H9 (cell line): ENCODE results near the gene DHRS4L2. TPM values are rescaled to one million over a fixed set of nuclear protein-coding genes. Genes with fewer than 3 reads are reported as not detected.
A peak's percentile ranks its signal among the peaks of the same experiment; 100 is the strongest.

Experiments
- DNase-seq: peaks from one replicate; pipeline ENCODE4 v3.0.0-alpha.2; 2017
- H2AFZ ChIP-seq: one replicate; pipeline ENCODE4 v1.6.1; 2013; ENCODE audit warnings: mild to moderate bottlenecking, low read length, control low read depth, moderate library complexity
- H2AK5ac ChIP-seq: 2 replicates; pipeline ENCODE4 v1.6.1; 2013; ENCODE audit warnings: low read length, control low read depth, mixed read lengths; ENCODE audit not compliant: insufficient read length
- H2BK120ac ChIP-seq: one replicate; pipeline ENCODE4 v1.6.1; 2013; ENCODE audit warnings: low read depth, mild to moderate bottlenecking, low read length, control low read depth, inconsistent platforms; ENCODE audit not compliant: poor library complexity, severe bottlenecking
- H2BK12ac ChIP-seq: 2 replicates; pipeline ENCODE4 v1.6.1; 2013; ENCODE audit warnings: low read length, control low read depth, mixed read lengths, low read depth; ENCODE audit not compliant: insufficient read length
- H2BK15ac ChIP-seq: 2 replicates; pipeline ENCODE4 v1.6.1; 2013; ENCODE audit warnings: low read depth, low read length, control low read depth
- H2BK20ac ChIP-seq: one replicate; pipeline ENCODE4 v1.6.1; 2013; ENCODE audit warnings: low read depth, mild to moderate bottlenecking, low read length, control low read depth, inconsistent platforms; ENCODE audit not compliant: poor library complexity, severe bottlenecking
- H2BK5ac ChIP-seq: 2 replicates; pipeline ENCODE4 v1.6.1; 2013; ENCODE audit warnings: low read length, control low read depth, mixed read lengths; ENCODE audit not compliant: insufficient read length
- H3K14ac ChIP-seq: 2 replicates; pipeline ENCODE4 v1.6.1; 2013; ENCODE audit warnings: low read length, control low read depth; ENCODE audit not compliant: insufficient read depth
- H3K18ac ChIP-seq: 2 replicates; pipeline ENCODE4 v1.6.1; 2013; ENCODE audit warnings: low read depth, mild to moderate bottlenecking, mixed read lengths, low read length, control low read depth; ENCODE audit not compliant: insufficient read length
- H3K23ac ChIP-seq: 2 replicates; pipeline ENCODE4 v1.6.1; 2013; ENCODE audit warnings: low read length, control low read depth, mixed read lengths, low read depth; ENCODE audit not compliant: insufficient read length
- H3K23me2 ChIP-seq: 2 replicates; pipeline ENCODE4 v1.6.1; 2013; ENCODE audit warnings: low read depth, mild to moderate bottlenecking, mixed read lengths, low read length, control low read depth; ENCODE audit not compliant: insufficient read length, poor library complexity, severe bottlenecking
- H3K27ac ChIP-seq: 2 replicates; pipeline ENCODE4 v1.5.1; 2013; ENCODE audit warnings: low read length, control low read depth, mixed read lengths, low read depth; ENCODE audit not compliant: insufficient read length
- H3K27me3 ChIP-seq: 2 replicates; pipeline ENCODE4 v1.6.1; 2013; ENCODE audit warnings: low read length, control low read depth, inconsistent platforms; ENCODE audit not compliant: insufficient read depth
- H3K4ac ChIP-seq: 2 replicates; pipeline ENCODE4 v1.6.1; 2013; ENCODE audit warnings: low read depth, mild to moderate bottlenecking, control low read depth, inconsistent platforms, low read length, moderate library complexity
- H3K4me1 ChIP-seq: 2 replicates; pipeline ENCODE4 v1.6.1; 2013; ENCODE audit warnings: low read length, control low read depth, inconsistent platforms; ENCODE audit not compliant: insufficient read depth
- H3K4me2 ChIP-seq: 2 replicates; pipeline ENCODE4 v1.6.1; 2013; ENCODE audit warnings: low read length, control low read depth, mixed read lengths; ENCODE audit not compliant: insufficient read length, insufficient read depth
- H3K56ac ChIP-seq: 2 replicates; pipeline ENCODE4 v1.6.1; 2013; ENCODE audit warnings: low read depth, mild to moderate bottlenecking, mixed read lengths, low read length, control low read depth; ENCODE audit not compliant: insufficient read length
- H3K79me1 ChIP-seq: 2 replicates; pipeline ENCODE4 v1.6.1; 2013; ENCODE audit warnings: low read depth, mild to moderate bottlenecking, moderate library complexity, low read length, control low read depth, inconsistent platforms; ENCODE audit not compliant: insufficient read depth, poor library complexity, severe bottlenecking
- H3K79me2 ChIP-seq: 2 replicates; pipeline ENCODE4 v1.6.1; 2013; ENCODE audit warnings: low read length, control low read depth, inconsistent platforms; ENCODE audit not compliant: insufficient read depth
- H3K9ac ChIP-seq: 2 replicates; pipeline ENCODE4 v1.6.1; 2013; ENCODE audit warnings: low read length, control low read depth, mixed read lengths; ENCODE audit not compliant: insufficient read length; ENCODE audit errors: extremely low read depth
- H3K9me3 ChIP-seq: one replicate; pipeline ENCODE4 v1.6.1; 2013; ENCODE audit warnings: low read depth, low read length, inconsistent platforms; ENCODE audit not compliant: control insufficient read depth
- H3T11ph ChIP-seq: one replicate; pipeline ENCODE4 v1.6.1; 2013; ENCODE audit warnings: mild to moderate bottlenecking, low read length, control low read depth, inconsistent platforms
- H4K20me1 ChIP-seq: one replicate; pipeline ENCODE4 v1.6.1; 2013; ENCODE audit not compliant: control insufficient read depth, insufficient read length, insufficient read depth
- H4K5ac ChIP-seq: 2 replicates; pipeline ENCODE4 v1.6.1; 2013; ENCODE audit warnings: low read depth, mild to moderate bottlenecking, mixed read lengths, low read length, control low read depth; ENCODE audit not compliant: insufficient read length
- H4K8ac ChIP-seq: replicated peaks from 2 replicates; pipeline ENCODE4 v1.6.1; 2013; ENCODE audit warnings: low read length, control low read depth, mixed read lengths, low read depth; ENCODE audit not compliant: insufficient read length
- H4K91ac ChIP-seq: 2 replicates; pipeline ENCODE4 v1.6.1; 2013; ENCODE audit warnings: low read depth, mild to moderate bottlenecking, moderate library complexity, mixed read lengths, low read length, control low read depth; ENCODE audit not compliant: insufficient read length
- H3K27ac Mint-ChIP-seq, 3 experiments: 2 replicates in 2 of 3; 3 replicates in 1 of 3; pipeline ENCODE4 v1.8.0; 2020 to 2021; ENCODE audit warnings: mixed read lengths in 3 of 3, mild to moderate bottlenecking in 1 of 3, moderate library complexity in 1 of 3
- H3K27me3 Mint-ChIP-seq: 2 replicates; pipeline ENCODE4 v1.8.0; 2021; ENCODE audit warnings: low read depth, mild to moderate bottlenecking, moderate library complexity, mixed read lengths
- H3K36me3 Mint-ChIP-seq, 3 experiments: 2 replicates in 2 of 3; 3 replicates in 1 of 3; pipeline ENCODE4 v1.8.0; 2020 to 2021; ENCODE audit warnings: low read depth in 3 of 3, mixed read lengths in 3 of 3; ENCODE audit not compliant: insufficient read depth in 1 of 3
- H3K4me1 Mint-ChIP-seq, 2 experiments: 2 replicates each; pipeline ENCODE4 v1.8.0; 2020; ENCODE audit warnings: mixed read lengths in 2 of 2
- H3K4me3 Mint-ChIP-seq, 2 experiments: 2 replicates in 1 of 2; 3 replicates in 1 of 2; pipeline ENCODE4 v1.8.0; 2020 to 2021; ENCODE audit warnings: mild to moderate bottlenecking in 2 of 2, mixed read lengths in 2 of 2, moderate library complexity in 1 of 2
- H3K9me3 Mint-ChIP-seq, 2 experiments: 2 replicates in 1 of 2; 3 replicates in 1 of 2; pipeline ENCODE4 v1.8.0; 2020; ENCODE audit warnings: mild to moderate bottlenecking in 2 of 2, mixed read lengths in 2 of 2, moderate library complexity in 1 of 2
- WGBS: extraction: QIAGEN DNeasy Blood & Tissue Kit; methylation state at CpG from one replicate; pipeline ENCODE4 v1.1.7; 2013; ENCODE audit warnings: missing lambda C conversion rate, low lambda C conversion rate, mixed read lengths; ENCODE audit not compliant: insufficient read length; ENCODE audit errors: extremely low coverage; 5-methylcytosine and 5-hydroxymethylcytosine counted together
- total RNA-seq: library from RNA; stranded (reverse); gene quantifications from 2 replicates; pipeline ENCODE4 v1.2.1, GENCODE V29; 2021
- TF ChIP-seq, protein P1 (sequence below): fragments of 200-600 bp; sonication (generic); conservative IDR thresholded peaks from 3 replicates; pipeline ENCODE4 v1.8.0; 2021; ENCODE audit warnings: antibody characterized with exemption, mild to moderate bottlenecking

The DHRS4L2 gene
- total RNA-seq, 1 experiment from 2014 or later = 10.2 TPM

DNA sequence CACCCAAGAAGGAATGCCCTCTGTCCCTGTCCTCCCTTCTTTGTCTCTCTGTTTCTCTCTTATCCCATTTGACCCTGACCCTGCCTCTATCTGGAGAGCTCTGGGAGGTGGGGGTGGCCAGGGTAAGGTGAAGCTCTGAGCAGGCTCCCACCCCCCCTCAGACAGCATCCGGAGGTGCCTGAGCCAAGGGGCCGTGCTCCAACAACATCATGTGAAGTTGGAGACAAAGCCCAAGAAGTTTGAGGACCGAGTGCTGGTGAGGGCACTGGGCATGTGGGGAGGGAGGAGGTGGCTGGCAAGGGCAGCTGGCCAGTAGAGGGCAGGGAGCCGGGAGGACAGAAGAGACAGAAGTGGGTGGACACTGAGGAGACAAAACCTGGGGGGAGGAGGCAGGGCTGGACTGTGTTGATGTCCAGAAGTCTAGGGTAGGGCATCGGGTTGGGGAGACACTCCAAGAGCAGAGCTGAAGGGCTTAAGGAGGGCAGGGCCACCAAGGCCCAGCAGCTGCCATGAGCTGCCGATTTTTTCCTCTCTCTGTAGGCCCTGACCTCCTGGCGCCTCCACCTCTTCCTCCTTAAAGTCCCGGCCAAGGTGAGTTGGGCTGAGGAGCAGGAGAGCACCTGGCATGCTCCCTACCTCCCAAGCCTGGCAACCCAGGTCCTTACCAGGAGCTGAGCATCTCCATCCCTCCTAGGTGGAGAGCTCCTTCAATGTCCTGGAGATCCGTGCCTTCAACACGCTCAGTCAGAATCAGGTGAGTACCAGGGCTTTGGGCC lies 65.0 kb downstream of the DHRS4L2 start:
- Histone ChIP-seq H4K91ac (no peak overlapping the region), H3K4ac (no peak overlapping the region), H3K4me2 (no peak overlapping the region), H3K9ac (no peak overlapping the region), H3T11ph (no peak overlapping the region), H3K56ac (no peak overlapping the region), H3K79me2 (no peaks in the 10 kb centered on the region), H3K14ac (no peak overlapping the region), H3K27me3 (no peaks in the 10 kb centered on the region), H2AK5ac (no peak overlapping the region), H4K5ac (no peak overlapping the region), H3K4me1 (no peaks in the 10 kb centered on the region), H2BK120ac (no peak overlapping the region), H3K23me2 (peaks cover 8% of the 10 kb centered on the region), H4K20me1 (peaks cover 2% of the 10 kb centered on the region), H2BK20ac (no peak overlapping the region), H2BK12ac (no peak overlapping the region), H2BK15ac (no peak overlapping the region), H3K9me3 (no peaks in the 10 kb centered on the region), H2AFZ (no peak overlapping the region), H2BK5ac (no peak overlapping the region), H3K18ac (no peak overlapping the region), H3K27ac (no peak overlapping the region), H3K23ac (no peak overlapping the region), H3K79me1 (no peaks in the 10 kb centered on the region), H4K8ac (no peak overlapping the region)
- Mint-ChIP-seq H3K27me3 (peaks cover 5% of the 10 kb centered on the region), H3K27ac (no peak overlapping the region), H3K4me3 (peak overlapping the region in 1 of 2 experiments; percentile 77; a peak in 2 of 5 replicates), H3K36me3 (peaks cover 0 to 6% (median 3%) of the 10 kb centered on the region in 3 experiments; a peak in 5 of 7 replicates), H3K9me3 (no peaks in the 10 kb centered on the region; a peak in 1 of 5 replicates), H3K4me1 (peaks cover 16 to 23% of the 10 kb centered on the region in 2 experiments)
- TF ChIP-seq, protein P1, sequence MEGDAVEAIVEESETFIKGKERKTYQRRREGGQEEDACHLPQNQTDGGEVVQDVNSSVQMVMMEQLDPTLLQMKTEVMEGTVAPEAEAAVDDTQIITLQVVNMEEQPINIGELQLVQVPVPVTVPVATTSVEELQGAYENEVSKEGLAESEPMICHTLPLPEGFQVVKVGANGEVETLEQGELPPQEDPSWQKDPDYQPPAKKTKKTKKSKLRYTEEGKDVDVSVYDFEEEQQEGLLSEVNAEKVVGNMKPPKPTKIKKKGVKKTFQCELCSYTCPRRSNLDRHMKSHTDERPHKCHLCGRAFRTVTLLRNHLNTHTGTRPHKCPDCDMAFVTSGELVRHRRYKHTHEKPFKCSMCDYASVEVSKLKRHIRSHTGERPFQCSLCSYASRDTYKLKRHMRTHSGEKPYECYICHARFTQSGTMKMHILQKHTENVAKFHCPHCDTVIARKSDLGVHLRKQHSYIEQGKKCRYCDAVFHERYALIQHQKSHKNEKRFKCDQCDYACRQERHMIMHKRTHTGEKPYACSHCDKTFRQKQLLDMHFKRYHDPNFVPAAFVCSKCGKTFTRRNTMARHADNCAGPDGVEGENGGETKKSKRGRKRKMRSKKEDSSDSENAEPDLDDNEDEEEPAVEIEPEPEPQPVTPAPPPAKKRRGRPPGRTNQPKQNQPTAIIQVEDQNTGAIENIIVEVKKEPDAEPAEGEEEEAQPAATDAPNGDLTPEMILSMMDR = no peak
- no CpG with 5 or more reads among the region's 10 CpGs for WGBS
- no peak for DNase-seq
